Sciatic nerve (tissue), 2 donors: ENCODE data around the gene SSU72. TPM values are rescaled to one million over a fixed set of nuclear protein-coding genes. Genes with fewer than 3 reads are reported as not detected.
"Not testable (repeated sequence)": the region's sequence is repeated elsewhere in the genome, so short reads cannot be mapped to it uniquely, and the experiment has no call there.

Source experiments
- ATAC-seq: fragments of 200-7000 bp; cut with Tn5 transposase; one replicate; pipeline ENCODE4 v1.9.1; 2020; ENCODE audit warnings: mild to moderate bottlenecking, moderate library complexity
- DNase-seq: peaks from one replicate; pipeline ENCODE4 v3.0.0-alpha.2; 2020; ENCODE audit warnings: low spot score
- intact Hi-C: fragments of 100-400 bp; cut with DNase I; formaldehyde crosslinking; loops from one replicate; pipeline ENCODE4 v1.14.2; 2022
- total RNA-seq: library from RNA; stranded (reverse); fragmentation: NEBNext Ultra II Directional; extraction: Animal tissue kit (Norgen Biotek cat#: 25700); gene quantifications from one replicate; pipeline ENCODE4 v1.2.1, GENCODE V29; 2021
- donor health status: DM: no; HTN: no; CAD: no.
- donor health status: DM: no; HTN: no; CAD: no.

The SSU72 gene
- total RNA-seq, 1 donor from 2014 or later, result 78.5 TPM

DNA sequence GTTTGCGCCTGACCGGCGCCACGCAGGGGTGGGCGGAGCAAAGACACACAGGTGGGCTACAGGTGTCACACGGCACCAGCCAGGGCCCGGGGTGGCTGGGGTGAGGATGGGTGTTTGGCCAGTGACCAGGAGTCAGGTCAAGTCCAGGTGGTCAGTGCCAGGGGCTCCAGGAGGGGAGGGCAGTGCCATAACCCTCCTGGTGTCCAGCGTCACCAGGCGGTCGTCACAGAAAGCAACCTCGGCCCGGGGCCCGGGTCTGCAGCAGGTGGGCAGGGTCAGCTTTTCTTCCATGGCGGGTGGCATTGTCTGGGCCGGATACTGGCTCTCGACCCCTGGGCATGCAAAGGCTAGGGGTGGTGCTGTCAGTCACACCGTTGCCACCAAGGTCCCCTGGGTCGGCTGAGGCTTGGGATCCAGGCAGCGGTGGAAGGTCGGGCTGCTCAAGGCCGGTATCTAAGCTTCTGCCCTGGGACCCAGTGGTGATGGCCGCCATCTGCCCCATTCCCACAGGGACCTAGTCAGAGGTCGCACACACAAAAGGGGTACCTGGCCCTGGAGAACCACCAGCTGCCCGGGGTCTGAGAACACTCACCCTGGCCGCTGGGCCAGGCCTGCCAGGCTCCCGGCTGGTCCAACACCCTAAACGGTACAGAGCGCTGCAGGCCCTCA lies 23.5 kb upstream of the SSU72 start:
- ATAC-seq, result no peak
- intact Hi-C loops, result no loop called here
- no peak for DNase-seq

DNA sequence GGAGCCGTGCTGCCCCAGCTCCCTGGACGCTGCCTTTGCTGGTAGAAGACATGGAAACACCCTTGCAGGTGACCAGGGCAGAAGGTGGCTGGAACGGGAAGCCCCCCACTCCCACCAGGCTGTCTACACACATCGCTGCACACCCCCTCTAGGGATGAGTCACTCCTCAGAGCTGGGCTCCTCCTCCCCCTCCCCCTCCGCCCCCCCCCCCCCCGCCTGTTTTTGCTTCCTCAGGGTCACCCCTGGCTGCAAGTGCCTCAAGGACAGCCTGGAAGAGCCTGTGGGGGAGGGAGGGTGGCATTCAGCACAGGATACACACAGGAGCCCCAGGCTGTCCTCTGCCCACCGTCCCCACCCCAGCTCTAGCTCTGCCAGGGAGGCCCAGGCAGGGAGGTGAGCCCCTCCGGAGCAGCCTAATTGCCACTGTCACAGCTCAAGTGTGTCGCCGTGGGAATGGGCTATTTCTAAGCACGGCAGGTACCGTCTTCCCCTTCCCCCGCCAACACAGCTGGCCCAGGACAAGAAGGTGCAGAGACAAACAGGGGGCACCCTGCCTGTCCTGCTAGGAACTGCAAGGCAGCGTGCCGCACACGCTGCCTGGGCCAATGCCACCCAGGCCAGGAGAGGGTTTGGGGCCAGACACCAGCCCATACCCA lies 22.7 kb upstream of the SSU72 start:
- intact Hi-C loops, result no loop called here
- ATAC-seq (no peak), DNase-seq (no peak)

DNA sequence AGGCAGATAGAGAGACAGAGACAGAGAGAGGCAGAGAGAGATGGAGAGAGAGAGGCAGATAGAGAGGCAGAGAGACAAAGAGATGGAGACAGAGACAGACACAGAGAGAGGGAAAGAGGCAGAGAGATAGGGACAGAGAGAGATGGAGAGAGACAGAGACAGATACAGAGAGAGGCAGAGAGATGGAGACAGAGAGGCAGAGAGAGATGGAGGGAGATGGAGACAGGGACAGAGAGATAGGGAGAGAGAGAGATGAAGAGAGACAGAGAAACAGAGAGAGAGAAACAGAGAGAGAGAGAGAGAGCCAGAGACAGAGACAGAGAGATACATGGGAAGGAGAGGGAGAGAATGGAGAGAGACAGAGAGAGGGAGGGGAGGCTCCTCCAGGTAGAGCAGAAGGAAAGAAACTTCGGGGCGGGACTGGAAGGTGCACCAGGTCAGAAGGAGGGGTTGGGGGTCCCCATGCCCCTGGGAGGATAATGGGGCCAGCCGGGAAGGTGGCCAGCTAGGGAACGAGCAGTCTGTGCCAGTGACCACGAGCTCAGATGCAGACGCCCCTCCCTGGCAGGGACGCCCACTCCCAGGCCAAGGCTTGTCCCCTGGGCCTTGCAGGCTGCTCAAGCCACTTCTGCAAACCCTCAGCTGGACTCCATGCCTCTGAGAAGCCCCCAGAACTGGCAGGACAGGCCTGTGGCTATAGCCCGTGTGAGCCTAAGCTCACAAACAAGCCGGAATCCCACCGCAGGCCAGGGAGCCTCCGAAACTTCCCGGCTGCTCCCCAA lies 22.0 kb upstream of the SSU72 start:
- ATAC-seq (no peak), DNase-seq (no peak)
- intact Hi-C loops, result no loop called here

- DNase-seq, intact Hi-C loops, ATAC-seq: not testable (repeated sequence)
Observed at GRCh38 chr1:1595341-1595740, 20.7 kb upstream of the SSU72 start.

DNA sequence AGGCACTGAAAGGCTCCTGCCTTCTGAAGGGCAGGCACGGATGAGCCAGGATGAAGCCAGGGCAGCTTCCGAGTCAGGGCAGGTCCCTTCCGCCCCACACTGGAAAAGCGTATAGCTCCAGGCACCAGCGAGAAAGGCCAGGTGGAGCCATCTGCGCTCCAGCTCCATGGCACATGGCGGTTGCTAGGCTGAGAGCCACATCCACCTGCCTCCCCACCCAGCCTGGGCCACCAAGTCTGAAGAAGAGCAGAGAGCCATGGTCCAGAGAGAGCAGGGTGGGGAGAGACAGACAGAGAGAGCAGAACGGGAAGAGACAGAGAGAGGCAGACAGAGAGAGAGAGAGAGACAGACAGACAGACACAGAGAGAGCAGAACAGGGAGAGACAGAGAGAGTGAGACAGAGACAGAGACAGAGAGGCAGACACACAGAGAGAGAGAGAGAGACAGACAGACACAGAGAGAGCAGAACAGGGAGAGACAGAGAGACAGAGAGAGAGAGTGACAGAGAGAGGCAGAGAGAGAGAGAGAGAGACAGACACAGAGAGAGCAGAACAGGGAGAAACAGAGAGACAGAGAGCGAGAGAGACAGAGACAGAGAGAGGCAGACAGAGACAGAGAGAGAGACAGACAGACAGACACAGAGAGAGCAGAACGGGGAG lies 20.1 kb upstream of the SSU72 start:
- intact Hi-C loops, result no loop called here
- ATAC-seq (no peak), DNase-seq (no peak)

GRCh38 chr1:1593834-1594601 lies 19.4 kb upstream of the SSU72 start:
- DNase-seq (no peak), ATAC-seq (peak; percentile 12)
- intact Hi-C loops, result no loop called here

DNA sequence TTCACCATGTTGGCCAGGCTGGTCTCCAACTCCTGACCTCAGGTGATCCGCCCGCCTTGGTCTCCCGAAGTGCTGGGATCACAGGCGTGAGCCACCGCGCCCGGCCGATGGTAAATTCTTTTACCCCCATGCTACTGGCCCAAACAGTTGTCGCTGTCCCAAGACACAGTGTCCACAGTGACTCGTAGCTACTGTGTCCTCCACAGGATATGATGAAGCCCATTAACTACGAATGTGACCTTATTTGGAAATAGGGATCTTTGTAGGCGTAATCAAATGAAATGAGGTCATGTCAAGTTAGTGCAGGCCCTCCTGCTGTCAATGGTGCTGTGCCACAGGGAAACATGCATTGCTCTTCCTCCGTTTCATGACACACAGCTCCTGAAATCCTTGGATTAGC lies 16.8 kb upstream of the SSU72 start:
- ATAC-seq (no peak), DNase-seq (no peak)

DNA sequence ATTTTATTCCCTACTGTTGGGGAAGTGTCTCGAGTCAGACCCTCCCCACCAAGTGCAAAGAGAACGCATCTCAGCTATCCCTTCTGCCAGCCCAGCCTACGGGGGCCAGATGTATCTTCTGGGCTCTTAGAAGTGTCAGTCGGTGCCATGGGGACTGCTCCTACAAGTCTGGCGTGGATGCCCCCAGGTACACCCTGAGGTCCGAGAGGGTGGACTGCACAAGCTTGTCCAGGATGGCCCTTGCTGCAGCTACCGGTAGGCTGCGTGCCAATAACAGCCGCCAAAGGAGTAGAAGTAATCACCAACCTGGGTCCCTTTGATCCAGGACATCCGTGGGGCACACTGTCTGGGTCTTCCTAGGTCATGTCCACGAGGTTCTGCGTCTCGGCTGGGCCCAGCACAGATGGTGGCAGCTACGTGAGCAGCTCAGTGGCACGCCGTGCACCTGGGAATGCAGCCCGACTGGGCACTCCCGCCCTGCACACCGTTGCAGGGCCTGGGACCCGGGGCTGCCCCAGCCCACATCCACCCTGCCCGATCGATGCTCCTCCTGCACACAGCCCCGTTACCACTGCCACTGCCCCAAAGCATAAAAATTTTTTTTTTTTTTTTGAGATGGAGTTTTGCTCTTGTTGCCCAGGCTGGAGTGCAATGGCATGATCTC lies 8.8 kb upstream of the SSU72 start:
- ATAC-seq, result no peak
- intact Hi-C loops, result no loop called here
- DNase-seq, result no peak

More for the DNA sequence above, 16.8 kb upstream of the SSU72 start:
- intact Hi-C loops, result no loop called here

- intact Hi-C loops, result no loop called here
- no peak for ATAC-seq
- DNase-seq, result no peak
Observed at GRCh38 chr1:1582585-1583346, 8.1 kb upstream of the SSU72 start.

DNA sequence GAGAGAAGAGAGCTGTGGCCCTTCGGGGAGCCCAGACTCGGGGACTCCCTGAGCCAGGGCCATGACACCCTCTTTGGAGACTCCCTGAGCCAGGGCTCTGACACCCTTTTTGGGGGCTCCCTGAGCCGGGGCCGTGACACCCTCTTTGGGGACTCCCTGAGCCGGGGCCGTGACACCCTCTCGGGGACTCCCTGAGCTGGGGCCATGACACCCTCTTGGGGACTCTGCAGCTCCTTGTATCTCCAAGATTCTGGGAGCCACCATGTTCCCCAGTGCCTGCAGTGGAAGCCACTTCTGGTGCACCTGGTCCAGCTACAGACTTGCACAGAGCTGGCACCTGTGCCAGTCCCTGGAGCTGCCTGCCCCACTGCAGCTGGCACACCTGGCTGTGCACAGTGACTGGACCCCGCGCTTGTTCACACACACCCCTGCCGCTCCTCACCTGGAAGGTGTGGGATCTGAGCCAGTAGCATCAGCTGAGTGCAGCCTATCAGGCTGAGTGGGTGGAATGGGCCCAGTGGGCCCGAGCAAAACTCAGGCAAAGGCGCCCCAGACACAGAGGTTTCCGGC lies 3.8 kb upstream of the SSU72 start:
- DNase-seq, result no peak
- no peak for ATAC-seq
- intact Hi-C loops, result no loop called here

- intact Hi-C loops, result no loop called here
- no peak for ATAC-seq
- no peak for DNase-seq
Observed at GRCh38 chr1:1577367-1578011, 2.8 kb upstream of the SSU72 start.

- peak; percentile 78 for DNase-seq
- peak; percentile 59 for ATAC-seq
- intact Hi-C loops, result no loop called here
Observed at GRCh38 chr1:1573843-1574720, 581 bp downstream of the SSU72 start.

DNA sequence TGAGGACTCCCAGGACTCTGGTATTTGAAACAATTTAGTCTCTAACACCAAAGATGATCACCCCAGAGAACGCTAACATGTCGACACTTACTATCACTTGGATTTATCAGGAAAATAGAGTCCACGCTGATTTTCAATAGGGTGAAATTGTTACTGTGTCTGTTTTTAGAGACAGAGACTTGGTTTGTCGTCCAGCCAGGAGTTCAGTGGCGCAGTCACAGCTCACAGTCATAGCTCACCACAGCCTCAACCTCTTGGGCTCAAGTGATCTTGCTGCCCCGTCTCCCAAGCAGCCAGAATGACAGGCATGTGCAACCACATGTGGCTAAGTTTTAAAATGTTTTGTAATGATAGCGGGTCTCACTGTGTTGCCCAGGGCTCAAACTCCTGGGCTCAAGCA lies 5.3 kb downstream of the SSU72 start:
- intact Hi-C loops, result no loop called here
- ATAC-seq (no peak), DNase-seq (no peak)

DNA sequence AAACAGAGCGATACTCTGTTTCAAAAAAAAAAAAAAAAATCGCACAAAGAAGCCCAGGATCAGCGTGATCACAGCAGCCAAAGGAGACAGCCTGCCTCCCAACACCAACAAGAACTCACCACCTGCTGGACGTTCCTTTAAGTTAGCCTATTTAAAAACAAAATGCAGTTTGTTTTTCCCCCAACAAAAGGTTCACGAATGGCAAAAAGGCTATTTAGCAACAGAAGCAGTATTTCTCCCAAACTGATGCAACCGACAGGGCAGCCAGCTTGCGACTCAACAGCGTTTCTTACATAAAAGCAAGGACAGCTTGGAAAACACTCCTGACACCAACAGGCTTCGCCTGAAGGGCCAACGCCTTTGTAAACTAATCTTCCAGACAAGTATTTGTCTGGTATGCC lies 6.8 kb downstream of the SSU72 start:
- ATAC-seq, result no peak
- DNase-seq, result no peak
- intact Hi-C loops, result no loop called here

- intact Hi-C loops, result no loop called here
- ATAC-seq (no peak), DNase-seq (no peak)
Observed at GRCh38 chr1:1567152-1567875, 7.3 kb downstream of the SSU72 start.
